Caco-2 (cell line): ENCODE data around the gene HBZ. TPM values are rescaled to one million over a fixed set of nuclear protein-coding genes. Genes with fewer than 3 reads are reported as not detected.
A peak's percentile ranks its signal among the peaks of the same experiment; 100 is the strongest.
"Not testable (repeated sequence)": the region's sequence is repeated elsewhere in the genome, so short reads cannot be mapped to it uniquely, and the experiment has no call there.

Experiments used
- BruUV-seq: library from RNA; stranded (reverse); fragments of 400-500 nt; replicated peaks from 2 replicates; lab custom pipeline; 2021; lab: Mats Ljungman, UMichigan
- CTCF ChIA-PET: fragments of 300-600 bp; sonication (Branson Sonifier 250); formaldehyde crosslinking; loops from one replicate; lab custom pipeline; 2022; ENCODE audit warnings: antibody characterized with exemption; lab: Charles Lee
- POLR2A ChIA-PET: fragments of 300-600 bp; sonication (Branson Sonifier 250); formaldehyde crosslinking; loops from one replicate; lab custom pipeline; 2022; ENCODE audit warnings: antibody characterized with exemption; lab: Charles Lee
- DNase-seq, 2 experiments: peaks; one replicate each; pipeline versions ENCODE4 v3.0.0 to v3.0.0-alpha.2; 2020 to 2022
- H3K27me3 ChIP-seq: replicated peaks from 2 replicates; pipeline ENCODE4 v1.6.0; 2011; ENCODE audit warnings: low read length; ENCODE audit not compliant: control insufficient read depth, insufficient read depth
- H3K36me3 ChIP-seq: 2 replicates; pipeline ENCODE4 v1.5.1; 2011; ENCODE audit warnings: low read length; ENCODE audit not compliant: control insufficient read depth, insufficient read depth
- H3K4me1 ChIP-seq: fragments of 250-450 bp; sonication (Bioruptor Pico); 2 replicates; pipeline ENCODE4 v1.5.1; 2020; ENCODE audit warnings: mild to moderate bottlenecking
- H3K4me3 ChIP-seq: 2 replicates; pipeline ENCODE4 v1.5.1; 2011; ENCODE audit warnings: low read depth, mild to moderate bottlenecking, control low read depth, low read length
- H3K9me3 ChIP-seq: fragments of 250-450 bp; sonication (Bioruptor Pico); 2 replicates; pipeline ENCODE4 v1.5.1; 2020; ENCODE audit warnings: mild to moderate bottlenecking, moderate library complexity
- H3K27ac Mint-ChIP-seq: one replicate; pipeline ENCODE4 v1.8.0; 2022; ENCODE audit warnings: mixed read lengths; ENCODE audit not compliant: unreplicated experiment
- H3K27me3 Mint-ChIP-seq: one replicate; pipeline ENCODE4 v1.8.0; 2022; ENCODE audit warnings: mixed read lengths; ENCODE audit not compliant: insufficient read depth, unreplicated experiment
- H3K36me3 Mint-ChIP-seq: one replicate; pipeline ENCODE4 v1.8.0; 2022; ENCODE audit warnings: mild to moderate bottlenecking, mixed read lengths; ENCODE audit not compliant: insufficient read depth, unreplicated experiment
- H3K4me1 Mint-ChIP-seq: one replicate; pipeline ENCODE4 v1.8.0; 2022; ENCODE audit warnings: low read depth, mixed read lengths; ENCODE audit not compliant: unreplicated experiment
- H3K4me3 Mint-ChIP-seq: one replicate; pipeline ENCODE4 v1.8.0; 2022; ENCODE audit warnings: mild to moderate bottlenecking, moderate library complexity, mixed read lengths; ENCODE audit not compliant: unreplicated experiment
- H3K9me3 Mint-ChIP-seq: one replicate; pipeline ENCODE4 v1.8.0; 2022; ENCODE audit warnings: mixed read lengths; ENCODE audit not compliant: unreplicated experiment
- intact Hi-C: fragments of 100-400 bp; cut with micrococcal nuclease; formaldehyde crosslinking; loops from one replicate; pipeline ENCODE4 v1.10.0; 2022; ENCODE audit not compliant: unreplicated experiment
- total RNA-seq: library from RNA; stranded (reverse); gene quantifications from 2 replicates; pipeline ENCODE4 v1.2.3, GENCODE V29; 2022
- TF ChIP-seq, protein P1 (sequence below), 2 experiments: fragments of 200-600 bp in 1 of 2; IDR thresholded peaks; 1 replicate in 1 of 2; 2 replicates in 1 of 2; pipeline versions ENCODE4 v1.5.1 to v1.8.0; 2011 to 2022; ENCODE audit warnings: antibody characterized with exemption in 1 of 2, control low read depth in 1 of 2, inconsistent platforms in 1 of 2, low read depth in 1 of 2, low read length in 1 of 2, mild to moderate bottlenecking in 1 of 2, moderate library complexity in 1 of 2; ENCODE audit not compliant: insufficient read depth in 1 of 2, severe bottlenecking in 1 of 2, unreplicated experiment in 1 of 2

HBZ gene
- total RNA-seq, 1 experiment from 2014 or later = not detected

DNA sequence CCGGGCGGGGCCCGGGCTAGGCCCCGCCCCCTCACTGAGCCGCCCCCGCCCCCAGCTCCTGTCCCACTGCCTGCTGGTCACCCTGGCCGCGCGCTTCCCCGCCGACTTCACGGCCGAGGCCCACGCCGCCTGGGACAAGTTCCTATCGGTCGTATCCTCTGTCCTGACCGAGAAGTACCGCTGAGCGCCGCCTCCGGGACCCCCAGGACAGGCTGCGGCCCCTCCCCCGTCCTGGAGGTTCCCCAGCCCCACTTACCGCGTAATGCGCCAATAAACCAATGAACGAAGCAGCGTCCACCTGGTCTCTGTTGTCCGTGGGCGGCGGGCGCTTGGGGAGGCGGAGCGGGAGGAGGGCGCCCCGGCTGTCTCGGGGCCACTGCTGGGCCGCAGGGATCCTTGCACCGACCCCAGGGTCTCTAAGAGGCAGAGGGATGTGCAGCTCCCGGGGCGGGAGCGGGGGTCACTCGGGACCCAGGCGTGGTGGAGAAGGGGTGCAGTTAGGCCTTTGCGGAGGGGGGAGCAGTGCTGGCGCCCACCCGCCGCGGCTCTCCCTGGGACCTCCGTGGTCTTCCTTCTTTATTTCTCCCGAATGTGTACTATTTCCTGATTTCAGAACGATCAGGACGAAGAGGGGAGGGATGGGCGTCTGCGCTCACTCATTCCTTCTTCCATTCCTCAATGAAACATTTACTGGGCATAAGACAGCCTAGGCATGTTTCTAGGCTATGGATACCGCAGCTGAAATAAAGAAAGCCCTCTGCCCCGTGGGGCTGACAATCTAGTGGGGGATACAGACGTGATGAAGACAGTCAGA is 2.0 kb downstream of the HBZ start:
- POLR2A ChIA-PET = no interaction called here
- CTCF ChIA-PET = no interaction called here
- no peak overlapping the region for H3K27ac Mint-ChIP-seq
- no peaks in the 10 kb centered on the region for H3K9me3 Mint-ChIP-seq
- H3K4me3 Mint-ChIP-seq = peak overlapping the region; percentile 79
- DNase-seq = peak; percentile 53 to 57
- TF ChIP-seq, protein P1, sequence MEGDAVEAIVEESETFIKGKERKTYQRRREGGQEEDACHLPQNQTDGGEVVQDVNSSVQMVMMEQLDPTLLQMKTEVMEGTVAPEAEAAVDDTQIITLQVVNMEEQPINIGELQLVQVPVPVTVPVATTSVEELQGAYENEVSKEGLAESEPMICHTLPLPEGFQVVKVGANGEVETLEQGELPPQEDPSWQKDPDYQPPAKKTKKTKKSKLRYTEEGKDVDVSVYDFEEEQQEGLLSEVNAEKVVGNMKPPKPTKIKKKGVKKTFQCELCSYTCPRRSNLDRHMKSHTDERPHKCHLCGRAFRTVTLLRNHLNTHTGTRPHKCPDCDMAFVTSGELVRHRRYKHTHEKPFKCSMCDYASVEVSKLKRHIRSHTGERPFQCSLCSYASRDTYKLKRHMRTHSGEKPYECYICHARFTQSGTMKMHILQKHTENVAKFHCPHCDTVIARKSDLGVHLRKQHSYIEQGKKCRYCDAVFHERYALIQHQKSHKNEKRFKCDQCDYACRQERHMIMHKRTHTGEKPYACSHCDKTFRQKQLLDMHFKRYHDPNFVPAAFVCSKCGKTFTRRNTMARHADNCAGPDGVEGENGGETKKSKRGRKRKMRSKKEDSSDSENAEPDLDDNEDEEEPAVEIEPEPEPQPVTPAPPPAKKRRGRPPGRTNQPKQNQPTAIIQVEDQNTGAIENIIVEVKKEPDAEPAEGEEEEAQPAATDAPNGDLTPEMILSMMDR (IDR thresholded peaks at IDR 0.05; ENCODE audit: insufficient read depth in 1 of 2, low read depth in 1 of 2, low read length in 1 of 2, severe bottlenecking in 1 of 2, unreplicated experiment in 1 of 2) = no peak
- Histone ChIP-seq H3K4me3 (peak overlapping the region; percentile 38), H3K27me3 (no peaks in the 10 kb centered on the region; the same call in 1 of the 2 replicates), H3K4me1 (no peaks in the 10 kb centered on the region), H3K36me3 (no peaks in the 10 kb centered on the region), H3K9me3 (no peaks in the 10 kb centered on the region)
- H3K27me3 Mint-ChIP-seq = peaks cover 7% of the 10 kb centered on the region
- H3K4me1 Mint-ChIP-seq = peaks cover 13% of the 10 kb centered on the region
- intact Hi-C loops = no loop called here
- BruUV-seq = no TSS peak
- peaks cover 12% of the 10 kb centered on the region for H3K36me3 Mint-ChIP-seq

DNA sequence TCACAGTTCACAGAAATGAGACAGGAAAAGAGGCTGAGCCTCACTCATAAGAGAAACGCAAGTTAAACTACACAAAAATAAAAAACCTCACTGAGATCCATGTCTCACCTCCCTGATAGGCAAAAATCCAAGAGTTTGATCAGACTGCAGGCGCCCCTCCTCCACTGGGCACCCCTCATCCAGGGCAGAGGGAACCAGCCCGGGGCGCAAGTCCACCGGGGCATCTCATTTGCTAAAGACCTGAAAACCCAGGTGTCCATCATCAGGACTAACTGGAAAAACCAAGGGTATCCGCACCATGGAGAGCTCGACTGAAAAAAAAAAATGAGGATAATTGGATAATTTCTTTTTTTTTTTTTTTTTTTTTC is 2.6 kb downstream of the HBZ start:
- H3K36me3 Mint-ChIP-seq = peaks cover 12% of the 10 kb centered on the region
- H3K4me3 Mint-ChIP-seq = peak overlapping the region; percentile 79
- no peaks in the 10 kb centered on the region for H3K9me3 ChIP-seq
- TF ChIP-seq, protein P1 (IDR thresholded peaks at IDR 0.05; ENCODE audit: insufficient read depth in 1 of 2, low read depth in 1 of 2, low read length in 1 of 2, severe bottlenecking in 1 of 2, unreplicated experiment in 1 of 2) = no peak
- peaks cover 10% of the 10 kb centered on the region for H3K27me3 Mint-ChIP-seq
- H3K4me3 ChIP-seq = peak overlapping the region; percentile 38
- CTCF ChIA-PET = no interaction called here
- intact Hi-C loops = no loop called here
- no peaks in the 10 kb centered on the region for H3K36me3 ChIP-seq
- H3K27ac Mint-ChIP-seq = no peak overlapping the region
- BruUV-seq = no TSS peak
- DNase-seq = no peak
- peaks cover 16% of the 10 kb centered on the region for H3K4me1 Mint-ChIP-seq
- no peaks in the 10 kb centered on the region for H3K4me1 ChIP-seq
- POLR2A ChIA-PET = no interaction called here
- no peaks in the 10 kb centered on the region for H3K9me3 Mint-ChIP-seq
- no peaks in the 10 kb centered on the region; the same call in 1 of the 2 replicates for H3K27me3 ChIP-seq

- no TSS peak for BruUV-seq
- peaks cover 16% of the 10 kb centered on the region for H3K4me1 Mint-ChIP-seq
- H3K4me1 ChIP-seq = no peaks in the 10 kb centered on the region
- TF ChIP-seq, protein P1 (IDR thresholded peaks at IDR 0.05; ENCODE audit: insufficient read depth in 1 of 2, low read depth in 1 of 2, low read length in 1 of 2, severe bottlenecking in 1 of 2, unreplicated experiment in 1 of 2) = no peak
- no peaks in the 10 kb centered on the region for H3K9me3 Mint-ChIP-seq
- no peaks in the 10 kb centered on the region; the same call in 1 of the 2 replicates for H3K27me3 ChIP-seq
- H3K4me3 ChIP-seq = no peak overlapping the region
- ChIA-PET CTCF (no interaction called here), POLR2A (no interaction called here)
- H3K27me3 Mint-ChIP-seq = peaks cover 10% of the 10 kb centered on the region
- intact Hi-C loops = no loop called here
- H3K4me3 Mint-ChIP-seq = no peak overlapping the region
- peaks cover 10% of the 10 kb centered on the region for H3K36me3 Mint-ChIP-seq
- H3K9me3 ChIP-seq = no peaks in the 10 kb centered on the region
- H3K27ac Mint-ChIP-seq = no peak overlapping the region
- H3K36me3 ChIP-seq = no peaks in the 10 kb centered on the region
- no peak for DNase-seq
Measured at GRCh38 chr16:159136-159849, 6.8 kb downstream of the HBZ start.

DNA sequence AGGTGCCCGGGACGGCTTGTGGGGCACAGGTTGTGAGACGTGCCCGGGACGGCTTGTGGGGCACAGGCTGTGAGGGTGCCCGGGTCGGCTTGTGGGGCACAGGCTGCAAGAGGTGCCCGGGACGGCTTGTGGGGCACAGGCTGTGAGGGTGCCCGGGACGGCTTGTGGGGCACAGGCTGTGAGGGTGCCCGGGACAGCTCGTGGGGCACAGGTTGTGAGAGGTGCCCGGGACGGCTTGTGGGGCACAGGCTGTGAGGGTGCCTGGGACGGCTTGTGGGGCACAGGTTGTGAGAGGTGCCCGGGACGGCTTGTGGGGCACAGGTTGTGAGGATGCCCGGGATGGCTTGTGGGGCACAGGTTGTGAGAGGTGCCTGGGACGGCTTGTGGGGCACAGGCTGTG is 7.8 kb downstream of the HBZ start:
- intact Hi-C loops, H3K27me3 ChIP-seq, H3K9me3 ChIP-seq, POLR2A ChIA-PET, H3K9me3 Mint-ChIP-seq, H3K4me3 Mint-ChIP-seq, CTCF ChIA-PET, BruUV-seq, H3K27ac Mint-ChIP-seq, H3K27me3 Mint-ChIP-seq, H3K4me1 ChIP-seq, H3K4me3 ChIP-seq, H3K36me3 Mint-ChIP-seq, H3K36me3 ChIP-seq, DNase-seq: not testable (repeated sequence)
- H3K4me1 Mint-ChIP-seq = peaks cover 10% of the 10 kb centered on the region
